ENCODE measurements around the gene ASGR1. TPM values are rescaled to one million over a fixed set of nuclear protein-coding genes. Genes with fewer than 3 reads are reported as not detected.

The ASGR1 gene
- total RNA-seq, 1 donor from 2014 or later: 2.5 TPM

- Histone ChIP-seq H3K9me3 (no peaks in the 10 kb centered on the region), H3K4me3 (peak overlapping the region in 1 of 2 donors; percentile 95), H3K27me3 (no peaks in the 10 kb centered on the region), H3K4me1 (peaks cover 54% of the 10 kb centered on the region), H3K36me3 (peaks cover 0 to 39% of the 10 kb centered on the region in 2 donors), H3K27ac (peak overlapping the region; percentile 99)
- DNase-seq (ENCODE audit: extremely low spot score in 2 of 2): no peak
- intact Hi-C loops (cut with DNase I): no loop called here
- no peak for TF ChIP-seq CTCF (IDR thresholded peaks at IDR 0.05)
- no peak for TF ChIP-seq POLR2AphosphoS5 (IDR thresholded peaks at IDR 0.05; ENCODE audit: insufficient read depth in 1 of 2, low read depth in 1 of 2)
- no peak for TF ChIP-seq POLR2A (IDR thresholded peaks at IDR 0.05)
These were observed 42.3 kb upstream of the ASGR1 start for GRCh38 chr17:7221278-7222092.

- peak overlapping the region; percentile 95 to 98 for H3K4me3 ChIP-seq
- no peaks in the 10 kb centered on the region for H3K27me3 ChIP-seq
- peaks cover 0 to 32% of the 10 kb centered on the region in 2 donors for H3K36me3 ChIP-seq
- H3K9me3 ChIP-seq: no peaks in the 10 kb centered on the region
- no peak for TF ChIP-seq POLR2AphosphoS5 (IDR thresholded peaks at IDR 0.05; ENCODE audit: insufficient read depth in 1 of 2, low read depth in 1 of 2)
- TF ChIP-seq CTCF (IDR thresholded peaks at IDR 0.05): no peak
- TF ChIP-seq POLR2A (IDR thresholded peaks at IDR 0.05): no peak
- peak overlapping the region; percentile 99 for H3K27ac ChIP-seq
- peaks cover 62% of the 10 kb centered on the region for H3K4me1 ChIP-seq
- DNase-seq (ENCODE audit: extremely low spot score in 2 of 2): no peak
- intact Hi-C loops (cut with DNase I): no loop called here
These were observed 41.6 kb upstream of the ASGR1 start for GRCh38 chr17:7220593-7221277.

GRCh38 chr17:7219812-7220592 lies 40.8 kb upstream of the ASGR1 start, which contains the start of the genes ACADVL and DLG4:
TSS of gene ACADVL (plus strand) at chr17:7219938. CDS start at chr17:7219985, 47 bp downstream.
TSS of gene DLG4 (minus strand) at chr17:7219836.
- H3K27ac ChIP-seq: peak within 1 kb of the TSS; percentile 99
- no peaks in the 10 kb centered on the region for H3K9me3 ChIP-seq
- peaks cover 0 to 25% of the 10 kb centered on the region in 2 donors for H3K36me3 ChIP-seq
- TF ChIP-seq POLR2A (IDR thresholded peaks at IDR 0.05) (peak in 1 of 2 donors; percentile 75), CTCF (IDR thresholded peaks at IDR 0.05) (no peak), POLR2AphosphoS5 (IDR thresholded peaks at IDR 0.05; ENCODE audit: insufficient read depth in 1 of 2, low read depth in 1 of 2) (peak; percentile 96 to 97)
- intact Hi-C loops (cut with DNase I): no loop called here
- H3K4me1 ChIP-seq: peaks cover 69% of the 10 kb centered on the region
- H3K27me3 ChIP-seq: no peaks in the 10 kb centered on the region
- H3K4me3 ChIP-seq: peak within 1 kb of the TSS; percentile 95 to 98
- peak in 1 of 2 donors; percentile 91 for DNase-seq (ENCODE audit: extremely low spot score in 2 of 2)

- Histone ChIP-seq H3K36me3 (peaks cover 0 to 20% of the 10 kb centered on the region in 2 donors), H3K27me3 (no peaks in the 10 kb centered on the region), H3K27ac (peak overlapping the region; percentile 99), H3K9me3 (no peaks in the 10 kb centered on the region), H3K4me1 (peaks cover 73% of the 10 kb centered on the region), H3K4me3 (peak overlapping the region; percentile 95 to 98)
- TF ChIP-seq POLR2AphosphoS5 (IDR thresholded peaks at IDR 0.05; ENCODE audit: insufficient read depth in 1 of 2, low read depth in 1 of 2): no peak
- TF ChIP-seq CTCF (IDR thresholded peaks at IDR 0.05): peak in 1 of 3 experiments; percentile 30
- intact Hi-C loops (cut with DNase I): no loop called here
- DNase-seq (ENCODE audit: extremely low spot score in 2 of 2): no peak
These were observed 40.1 kb upstream of the ASGR1 start for GRCh38 chr17:7219229-7219811.
